SK-N-SH (cell line): ENCODE data around the gene SAXO2.

Experiments used
- ELF1 ChIP-seq: IDR thresholded peaks from 2 replicates; pipeline ENCODE4 v1.4.0; 2012
- RCOR1 ChIP-seq: fragments of 150-350 bp; IDR thresholded peaks from 2 replicates; pipeline ENCODE4 v1.6.1; 2017; ENCODE audit warnings: antibody characterized with exemption, low read length
- YY1 ChIP-seq: IDR thresholded peaks from 2 replicates; pipeline ENCODE4 v1.4.0; 2012; ENCODE audit warnings: low read depth, mild to moderate bottlenecking
- TF ChIP-seq, protein P1 (sequence below): fragments of 200-600 bp; sonication (generic); IDR thresholded peaks from 2 replicates; pipeline ENCODE4 v1.6.1; 2017; ENCODE audit warnings: antibody characterized with exemption, mild to moderate bottlenecking, moderate library complexity

DNA sequence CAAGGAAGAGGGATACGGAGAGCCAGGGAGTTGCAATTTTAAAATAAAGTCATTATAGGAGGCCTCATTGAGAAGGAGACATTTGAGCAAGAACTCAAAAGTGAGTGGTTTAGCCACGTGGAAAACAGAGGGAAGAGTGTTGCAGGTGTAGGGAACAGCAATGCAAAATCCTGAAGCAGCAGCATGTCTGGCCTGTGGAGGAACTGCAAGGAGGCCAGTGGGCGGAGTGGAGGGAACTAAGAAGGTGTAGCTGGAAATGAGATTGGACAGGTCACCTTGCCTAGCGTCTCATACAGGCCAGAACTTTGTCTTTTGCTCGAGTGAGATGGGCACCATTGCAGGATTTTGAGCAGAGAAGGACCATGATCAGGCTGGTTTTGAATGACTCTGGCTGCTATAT is 34.9 kb downstream of the SAXO2 start:
- TF ChIP-seq YY1 (no peak), ELF1 (no peak), RCOR1 (no peak)
- TF ChIP-seq, protein P1, sequence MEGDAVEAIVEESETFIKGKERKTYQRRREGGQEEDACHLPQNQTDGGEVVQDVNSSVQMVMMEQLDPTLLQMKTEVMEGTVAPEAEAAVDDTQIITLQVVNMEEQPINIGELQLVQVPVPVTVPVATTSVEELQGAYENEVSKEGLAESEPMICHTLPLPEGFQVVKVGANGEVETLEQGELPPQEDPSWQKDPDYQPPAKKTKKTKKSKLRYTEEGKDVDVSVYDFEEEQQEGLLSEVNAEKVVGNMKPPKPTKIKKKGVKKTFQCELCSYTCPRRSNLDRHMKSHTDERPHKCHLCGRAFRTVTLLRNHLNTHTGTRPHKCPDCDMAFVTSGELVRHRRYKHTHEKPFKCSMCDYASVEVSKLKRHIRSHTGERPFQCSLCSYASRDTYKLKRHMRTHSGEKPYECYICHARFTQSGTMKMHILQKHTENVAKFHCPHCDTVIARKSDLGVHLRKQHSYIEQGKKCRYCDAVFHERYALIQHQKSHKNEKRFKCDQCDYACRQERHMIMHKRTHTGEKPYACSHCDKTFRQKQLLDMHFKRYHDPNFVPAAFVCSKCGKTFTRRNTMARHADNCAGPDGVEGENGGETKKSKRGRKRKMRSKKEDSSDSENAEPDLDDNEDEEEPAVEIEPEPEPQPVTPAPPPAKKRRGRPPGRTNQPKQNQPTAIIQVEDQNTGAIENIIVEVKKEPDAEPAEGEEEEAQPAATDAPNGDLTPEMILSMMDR: no peak
